ENCODE measurements around the gene ZNF205.

Gene ZNF205

GRCh38 chr16:3152277-3152990 lies 40.0 kb downstream of the ZNF205 start (continued):
- TF ChIP-seq ZNF239 (tag by site-specific recombination; IDR thresholded peaks at IDR 0.05) (peak; percentile 15; the same call in 1 of the 2 replicates), IKZF3 (tag by site-specific recombination; IDR thresholded peaks at IDR 0.05) (peak; percentile 92), ZNF112 (tag by site-specific recombination; IDR thresholded peaks at IDR 0.05) (no peak), ZBTB49 (tag by site-specific recombination; IDR thresholded peaks at IDR 0.05; ENCODE audit: low read depth) (no peak), ZNF350 (tag by site-specific recombination; IDR thresholded peaks at IDR 0.05) (no peak), ZNF747 (tag by site-specific recombination; IDR thresholded peaks at IDR 0.05) (no peak), ZNF398 (tag by site-specific recombination; IDR thresholded peaks at IDR 0.05) (no peak), ZFP37 (tag by site-specific recombination; IDR thresholded peaks at IDR 0.05) (peak; percentile 89), PRDM1 (tag by site-specific recombination; IDR thresholded peaks at IDR 0.05) (peak; percentile 64), ZIC2 (tag by site-specific recombination; IDR thresholded peaks at IDR 0.05) (no peak), ZFP69B (tag by site-specific recombination; IDR thresholded peaks at IDR 0.05) (peak; percentile 82), SCRT2 (tag by site-specific recombination; IDR thresholded peaks at IDR 0.05) (0 out of 2 replicates have a peak, but pooled peaks have one; percentile 4), ZNF266 (tag by site-specific recombination; IDR thresholded peaks at IDR 0.05; ENCODE audit: low read depth) (no peak), PRDM10 (tag by site-specific recombination; IDR thresholded peaks at IDR 0.05) (peak; percentile 67), ZNF366 (tag by site-specific recombination; conservative IDR thresholded peaks at IDR 0.05) (no peak), ZNF274 (IDR thresholded peaks at IDR 0.05; ENCODE audit: low read length) (no peak), ZNF274 (tag by site-specific recombination; IDR thresholded peaks at IDR 0.05; ENCODE audit: borderline replicate concordance) (no peak), BCL11B (tag by site-specific recombination; IDR thresholded peaks at IDR 0.05; ENCODE audit: low read depth) (peak; percentile 66), ZNF221 (tag by site-specific recombination; IDR thresholded peaks at IDR 0.05; ENCODE audit: borderline replicate concordance) (no peak; the same call in 1 of the 2 replicates), HOXA7 (CRISPR knock-in tag; IDR thresholded peaks at IDR 0.05; ENCODE audit: borderline replicate concordance) (no peak), ZSCAN30 (tag by site-specific recombination; IDR thresholded peaks at IDR 0.05) (peak; percentile 97), FEZF1 (tag by site-specific recombination; IDR thresholded peaks at IDR 0.05) (0 out of 2 replicates have a peak, but pooled peaks have one; percentile 9), ZNF121 (tag by site-specific recombination; IDR thresholded peaks at IDR 0.05) (peak; percentile 41; the same call in 1 of the 2 replicates), YY1 (tag by site-specific recombination; IDR thresholded peaks at IDR 0.05) (peak; percentile 75), GFI1B (tag by site-specific recombination; IDR thresholded peaks at IDR 0.05) (no peak), ZNF837 (tag by site-specific recombination; IDR thresholded peaks at IDR 0.05) (no peak), ZNF416 (tag by site-specific recombination; IDR thresholded peaks at IDR 0.05) (no peak)
